HG03460 (cell line): Measurements from ENCODE around the gene GIMAP6.
"Not testable (repeated sequence)": the region's sequence is repeated elsewhere in the genome, so short reads cannot be mapped to it uniquely, and the experiment has no call there.

Source experiments
- ATAC-seq: cut with Tn5 transposase; IDR thresholded peaks from one replicate; pipeline ENCODE4 v1.9.1; 2021; ENCODE audit not compliant: unreplicated experiment

Gene GIMAP6

GRCh38 chr7:150631866-150632864 is at the start of gene GIMAP6:
GIMAP6 (minus strand) TSS chr7:150632385; CDS start chr7:150630142, 2,243 bp downstream.
- ATAC-seq, result peak; percentile 79

- not testable (repeated sequence) for ATAC-seq
These were observed 48.2 kb upstream of the GIMAP6 start for GRCh38 chr7:150680364-150680763.

GRCh38 chr7:150678601-150679000 is 46.4 kb upstream of the GIMAP6 start:
- ATAC-seq, result not testable (repeated sequence)

- not testable (repeated sequence) for ATAC-seq
These were observed 44.7 kb upstream of the GIMAP6 start for GRCh38 chr7:150676854-150677253.

- ATAC-seq, result not testable (repeated sequence)
These were observed 44.1 kb upstream of the GIMAP6 start for GRCh38 chr7:150676276-150676675.

- no peak for ATAC-seq
These were observed 43.5 kb upstream of the GIMAP6 start for GRCh38 chr7:150675714-150676113.

GRCh38 chr7:150671798-150672585 is 39.8 kb upstream of the GIMAP6 start:
- not testable (repeated sequence) for ATAC-seq

- no peak for ATAC-seq
These were observed 36.8 kb upstream of the GIMAP6 start for GRCh38 chr7:150668977-150669376.

- ATAC-seq, result peak; percentile 81
These were observed 36.3 kb upstream of the GIMAP6 start for GRCh38 chr7:150668472-150668911.

- no peak for ATAC-seq
These were observed 34.2 kb upstream of the GIMAP6 start for GRCh38 chr7:150666412-150666811.

- no peak for ATAC-seq
These were observed 33.7 kb upstream of the GIMAP6 start for GRCh38 chr7:150665896-150666295.

- ATAC-seq, result no peak
These were observed 33.0 kb upstream of the GIMAP6 start for GRCh38 chr7:150665089-150665748.

GRCh38 chr7:150663802-150664494 is 31.8 kb upstream of the GIMAP6 start:
- no peak for ATAC-seq

- not testable (repeated sequence) for ATAC-seq
These were observed 30.6 kb upstream of the GIMAP6 start for GRCh38 chr7:150662821-150663220.

- no peak for ATAC-seq
These were observed 28.9 kb upstream of the GIMAP6 start for GRCh38 chr7:150660939-150661613.

GRCh38 chr7:150657526-150657925 is 25.3 kb upstream of the GIMAP6 start:
- ATAC-seq, result no peak

- ATAC-seq, result no peak
These were observed 23.9 kb upstream of the GIMAP6 start for GRCh38 chr7:150656047-150656446.

GRCh38 chr7:150654692-150655091 is 22.5 kb upstream of the GIMAP6 start:
- no peak for ATAC-seq

- ATAC-seq, result no peak
These were observed 16.8 kb upstream of the GIMAP6 start for GRCh38 chr7:150649080-150649385.
